ENCODE data around the gene TEDC2.

TEDC2 gene

GRCh38 chr16:2497695-2498484 lies 38.0 kb downstream of the TEDC2 start:
- no peak for DNase-seq

GRCh38 chr16:2498531-2499253 lies 38.8 kb downstream of the TEDC2 start:
- DNase-seq, result no peak

DNA sequence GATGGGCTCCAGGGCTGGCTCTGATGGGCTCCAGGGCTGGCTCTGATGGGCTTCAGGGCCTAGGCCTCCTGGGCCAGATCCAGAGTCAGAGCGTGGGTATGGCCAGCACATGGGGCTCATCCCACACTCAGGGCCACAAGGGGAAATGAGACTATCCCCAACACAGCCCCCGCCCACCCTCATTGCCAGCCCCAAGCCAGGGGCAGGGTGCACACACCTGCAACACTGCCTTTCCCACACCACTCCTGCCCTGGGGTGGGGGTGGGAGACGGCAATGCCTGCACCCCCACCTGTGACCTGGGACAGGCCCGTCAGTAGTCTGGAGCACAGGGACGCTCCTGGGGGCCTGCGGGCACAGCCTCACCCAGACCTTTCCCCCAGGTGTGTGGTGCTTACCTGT lies 39.5 kb downstream of the TEDC2 start:
- DNase-seq, result no peak

DNA sequence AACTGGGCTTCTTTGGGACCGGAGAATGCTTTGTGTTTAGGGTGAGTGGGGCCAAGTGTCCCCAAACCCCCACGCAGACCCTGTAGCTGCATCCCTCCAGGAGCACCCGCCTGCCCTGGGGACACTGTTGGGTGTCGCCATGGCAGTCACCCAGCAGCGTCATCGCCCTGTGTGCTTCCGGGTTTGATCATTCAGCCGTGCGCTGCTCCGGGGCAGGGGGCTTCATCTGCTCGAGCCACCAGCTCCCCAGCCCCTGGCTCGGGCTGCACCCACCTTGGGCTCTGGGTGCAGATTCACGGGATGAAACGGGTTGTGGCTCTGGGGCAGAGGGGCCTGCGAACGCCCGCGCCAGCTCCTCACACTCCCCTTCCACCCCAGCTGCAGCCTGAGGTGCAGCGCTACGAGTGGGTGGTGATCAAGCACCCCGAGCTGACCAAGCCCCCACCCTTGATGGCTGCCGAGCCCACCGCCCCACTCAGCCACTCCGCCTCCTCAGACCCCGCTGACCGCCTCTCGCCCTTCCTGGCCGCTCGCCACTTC lies 40.1 kb downstream of the TEDC2 start:
- DNase-seq, result no peak

- DNase-seq, result no peak
Measured at GRCh38 chr16:2500430-2500917, 40.6 kb downstream of the TEDC2 start.

DNA sequence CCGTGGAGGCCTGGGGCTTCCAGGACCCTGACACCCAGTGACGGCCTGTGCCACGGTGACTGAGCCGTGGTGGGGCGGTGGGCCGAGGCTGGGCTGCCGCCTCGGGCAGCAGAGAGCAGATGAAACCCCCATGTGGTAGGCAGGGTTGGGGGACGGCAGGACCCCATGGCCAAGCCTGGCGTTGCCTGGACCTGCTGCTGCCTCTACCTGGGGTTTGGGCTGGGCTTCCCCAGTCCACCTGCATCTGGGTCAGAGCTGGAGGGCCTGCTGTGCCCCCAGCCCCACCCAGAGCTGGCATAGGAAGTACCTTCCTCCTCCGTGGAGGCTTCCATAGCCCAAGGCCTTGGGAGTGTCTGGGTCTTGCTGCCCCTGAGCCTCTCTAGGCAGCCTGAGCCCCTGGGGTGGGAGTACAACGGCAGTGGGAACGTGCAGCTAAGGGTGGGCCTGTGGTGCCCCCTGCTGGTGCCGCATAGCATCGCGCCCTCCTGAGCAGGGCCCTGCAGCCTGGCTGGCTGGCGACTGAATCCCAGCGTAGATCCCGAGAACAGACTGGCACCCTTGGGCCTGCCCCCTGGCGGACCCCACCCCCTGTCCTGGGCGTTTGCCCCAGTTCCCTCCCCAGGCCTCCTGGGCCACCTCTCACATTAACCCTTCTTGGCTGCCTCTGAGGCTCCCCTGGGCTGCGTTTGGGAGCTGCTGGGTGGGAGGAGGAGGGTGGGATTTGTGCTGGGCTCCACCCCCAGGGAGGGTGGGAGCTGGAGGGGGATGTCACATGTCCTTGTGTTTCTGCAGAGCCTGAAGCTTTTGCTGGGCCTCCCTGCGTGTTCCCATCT lies 41.2 kb downstream of the TEDC2 start:
- peak; percentile 80 for DNase-seq

DNA sequence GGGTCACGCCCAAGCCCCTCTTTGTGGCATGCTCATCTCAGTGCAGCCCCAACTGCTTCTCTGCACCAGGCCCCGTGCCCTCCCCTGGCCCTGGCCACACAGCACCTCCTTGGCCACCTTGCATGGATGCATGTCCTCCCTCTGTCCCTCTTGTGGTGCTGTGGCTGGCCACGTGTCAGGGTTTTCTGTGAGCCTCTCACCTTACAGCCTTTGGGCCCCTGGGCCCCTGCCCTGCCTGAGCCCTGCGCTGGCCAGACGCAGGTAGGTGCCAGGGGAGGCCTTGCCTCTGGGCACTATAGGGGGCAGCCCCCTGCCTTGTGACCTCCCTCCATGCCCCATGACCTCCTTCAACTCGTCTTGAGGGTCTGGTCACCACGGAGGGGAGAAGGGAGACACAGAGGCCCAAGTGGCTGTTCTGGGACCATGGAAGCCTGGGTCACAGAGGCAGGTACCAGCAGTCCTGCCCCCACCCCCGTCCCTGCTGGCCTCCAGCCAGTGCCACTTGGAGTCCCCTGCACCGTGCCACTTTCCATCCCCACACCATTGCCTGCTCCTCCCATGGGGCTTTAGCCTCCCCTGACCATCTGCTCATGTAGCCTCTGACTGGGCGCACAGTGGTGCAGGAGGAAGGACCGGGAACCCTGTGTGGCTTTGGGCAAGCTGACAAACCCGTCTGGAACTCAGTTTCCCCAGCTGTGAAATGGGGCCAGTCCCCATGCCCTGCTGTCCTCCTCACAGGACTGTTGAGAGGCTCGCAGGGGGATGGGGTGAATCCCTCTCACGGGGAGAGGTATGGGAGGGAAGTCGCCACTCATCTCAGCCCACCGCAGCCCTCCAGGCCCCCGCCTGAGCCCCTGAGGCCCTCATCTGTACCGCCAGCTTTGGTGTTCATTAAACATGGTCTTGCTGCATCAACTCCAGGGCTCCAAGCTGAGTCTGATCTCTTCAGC lies 42.3 kb downstream of the TEDC2 start:
- DNase-seq, result no peak

- DNase-seq, result no peak
Measured at GRCh38 chr16:2505695-2506094, 45.8 kb downstream of the TEDC2 start.

DNA sequence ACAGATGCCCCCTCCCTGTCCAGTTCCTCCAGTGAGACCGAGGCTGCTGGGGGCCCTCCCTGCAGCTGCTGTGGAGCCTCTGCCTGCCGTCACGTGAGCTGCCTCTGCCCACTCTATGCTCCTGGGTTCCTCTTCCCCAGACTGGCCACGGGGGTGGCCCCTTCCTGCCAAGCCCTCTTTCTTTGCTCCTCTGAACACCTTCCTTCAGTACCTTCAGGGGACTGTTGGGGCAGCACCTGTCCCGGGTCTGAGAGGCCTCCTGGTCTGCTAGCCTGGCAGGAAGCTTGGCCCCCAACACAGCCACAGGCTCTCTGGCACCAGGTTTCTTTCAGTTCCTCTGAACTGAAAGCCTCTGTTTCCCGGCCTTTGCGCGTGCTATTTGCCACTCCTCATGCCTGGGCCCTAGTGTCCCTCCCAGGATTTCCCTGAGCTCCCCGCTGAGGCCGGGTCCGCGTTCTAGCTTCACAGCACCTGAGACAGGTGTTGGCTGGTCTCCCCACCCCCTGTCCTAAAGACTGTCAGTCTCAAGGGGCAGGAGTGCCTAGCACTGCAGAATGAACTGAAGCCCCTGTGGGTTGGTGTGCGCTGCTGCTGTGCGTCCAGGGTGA lies 47.2 kb downstream of the TEDC2 start:
- DNase-seq, result no peak

DNA sequence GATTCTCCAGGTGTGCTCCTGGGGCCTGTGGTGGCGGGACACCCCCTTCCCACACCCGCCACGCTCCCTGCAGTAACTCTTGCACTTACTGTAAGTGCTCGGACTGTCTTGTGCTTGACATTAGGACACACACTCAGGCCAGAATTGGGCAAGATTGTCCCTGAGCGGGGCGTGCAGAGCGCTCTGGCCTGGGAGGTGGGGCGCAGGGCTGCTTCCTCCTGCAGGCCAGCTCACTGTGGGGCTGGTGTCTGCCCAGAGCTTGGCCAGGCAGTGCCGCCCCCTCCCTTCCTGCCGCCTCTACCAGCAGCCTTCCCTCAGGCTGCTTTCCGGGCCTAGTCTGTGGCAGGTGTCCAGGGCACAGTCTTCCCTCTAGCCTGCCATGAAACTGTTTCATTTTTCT lies 47.8 kb downstream of the TEDC2 start:
- no peak for DNase-seq

- no peak for DNase-seq
Measured at GRCh38 chr16:2508722-2509400, 49.0 kb downstream of the TEDC2 start.

DNA sequence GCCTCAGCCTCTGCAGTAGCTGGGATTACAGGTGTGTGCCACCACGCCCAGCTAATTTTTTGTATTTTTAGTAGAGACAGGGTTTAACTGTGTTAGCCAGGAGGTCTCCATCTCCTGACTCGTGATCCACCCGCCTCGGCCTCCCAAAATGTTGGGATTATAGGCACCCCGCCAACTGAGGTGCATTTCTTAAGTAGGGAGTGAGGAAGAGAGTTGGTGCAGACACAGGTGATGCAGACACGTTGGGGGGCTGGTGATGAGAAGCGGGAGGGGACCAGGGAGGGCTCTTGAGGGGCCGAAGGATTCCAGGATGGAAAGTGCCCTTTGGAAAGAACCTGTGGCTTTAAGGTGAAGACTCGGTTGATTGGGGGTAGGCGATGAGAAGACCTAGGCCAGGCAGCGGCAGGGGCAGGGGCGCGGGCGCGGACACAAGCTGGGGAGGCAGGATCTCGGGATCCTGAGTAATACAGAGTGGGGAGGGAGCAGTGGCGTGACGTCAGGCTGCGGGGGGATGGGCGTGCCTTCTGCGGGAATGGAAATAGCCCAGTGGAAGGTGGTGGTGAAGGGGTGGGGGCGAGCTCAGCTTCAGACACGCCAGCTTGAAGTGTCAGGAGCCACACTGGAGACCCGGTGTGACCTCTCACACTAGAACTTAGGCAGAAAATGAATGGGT lies 51.4 kb downstream of the TEDC2 start:
- no peak for DNase-seq

GRCh38 chr16:2511996-2512734 lies 52.3 kb downstream of the TEDC2 start:
- no peak for DNase-seq

- no peak for DNase-seq
Measured at GRCh38 chr16:2512735-2513404, 53.0 kb downstream of the TEDC2 start.

GRCh38 chr16:2513405-2514332 lies 53.8 kb downstream of the TEDC2 start, which contains the start of gene ATP6V0C:
TSS of gene ATP6V0C (plus strand) at chr16:2513952. CDS start at chr16:2514104, 152 bp downstream.
- DNase-seq, result peak; percentile 92

Data from activated CD4-positive, alpha-beta T cell treated with anti-CD3 and anti-CD28 coated beads, Interleukin-2, amount 50 U/mL, for 16 hours (primary cell).